NT2/D1 (cell line): ENCODE results near the gene LGI2.
"Not testable (repeated sequence)": the region's sequence is repeated elsewhere in the genome, so short reads cannot be mapped to it uniquely, and the experiment has no call there.

Experiments
- DNase-seq: peaks from one replicate; pipeline ENCODE4 v3.0.0-alpha.2; 2011; ENCODE audit warnings: low read depth, low spot score
- H3K27me3 ChIP-seq: 2 replicates; pipeline ENCODE4 v1.6.0; 2011; ENCODE audit warnings: mild to moderate bottlenecking; ENCODE audit not compliant: insufficient read length, insufficient read depth
- H3K36me3 ChIP-seq: 2 replicates; pipeline ENCODE4 v1.6.1; 2011; ENCODE audit warnings: mild to moderate bottlenecking, low read length, mixed read lengths; ENCODE audit not compliant: insufficient read depth, insufficient read length
- H3K4me1 ChIP-seq: 2 replicates; pipeline ENCODE4 v1.5.1; 2011; ENCODE audit not compliant: insufficient read depth, insufficient read length
- H3K4me3 ChIP-seq: 2 replicates; pipeline ENCODE4 v1.5.1; 2011; ENCODE audit warnings: low read depth; ENCODE audit not compliant: insufficient read length
- H3K9ac ChIP-seq: 2 replicates; pipeline ENCODE4 v1.6.0; 2011; ENCODE audit warnings: low read depth; ENCODE audit not compliant: insufficient read length
- H3K9me3 ChIP-seq: 2 replicates; pipeline ENCODE4 v1.5.1; 2011; ENCODE audit warnings: mild to moderate bottlenecking, low read length; ENCODE audit not compliant: insufficient read depth
- SUZ12 ChIP-seq: IDR thresholded peaks from 2 replicates; pipeline ENCODE4 v1.6.1; 2011; ENCODE audit not compliant: insufficient read length, insufficient read depth; ENCODE audit errors: extremely low read depth
- YY1 ChIP-seq: IDR thresholded peaks from 2 replicates; pipeline ENCODE4 v1.6.1; 2011; ENCODE audit not compliant: insufficient read length, insufficient read depth
- ZNF274 ChIP-seq: IDR thresholded peaks from 2 replicates; pipeline ENCODE4 v1.6.1; 2011; ENCODE audit warnings: mild to moderate bottlenecking, low read depth, low read length

Gene LGI2

DNA sequence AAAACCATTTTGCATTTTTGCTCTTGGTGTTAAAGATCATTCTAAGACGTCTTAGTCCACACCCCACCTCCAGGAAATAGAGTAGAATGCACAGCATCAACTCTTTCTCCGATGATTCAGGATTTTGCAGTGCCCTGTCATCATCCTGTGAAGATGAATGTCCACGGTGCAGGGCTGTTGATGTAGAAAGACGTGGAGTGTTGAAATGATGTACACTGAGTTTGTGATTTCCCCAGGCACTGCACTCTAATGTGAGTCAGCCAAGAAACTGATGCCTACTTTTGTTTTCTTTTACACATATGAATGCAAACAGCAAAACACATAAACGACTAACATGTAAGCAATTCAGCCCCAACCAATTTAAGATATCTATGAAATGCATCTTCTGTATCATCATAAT is 10.5 kb downstream of the LGI2 start:
- DNase-seq = no peak
- no peak overlapping the region for H3K4me3 ChIP-seq
- TF ChIP-seq SUZ12 (no peak), ZNF274 (no peak), YY1 (no peak)

DNA sequence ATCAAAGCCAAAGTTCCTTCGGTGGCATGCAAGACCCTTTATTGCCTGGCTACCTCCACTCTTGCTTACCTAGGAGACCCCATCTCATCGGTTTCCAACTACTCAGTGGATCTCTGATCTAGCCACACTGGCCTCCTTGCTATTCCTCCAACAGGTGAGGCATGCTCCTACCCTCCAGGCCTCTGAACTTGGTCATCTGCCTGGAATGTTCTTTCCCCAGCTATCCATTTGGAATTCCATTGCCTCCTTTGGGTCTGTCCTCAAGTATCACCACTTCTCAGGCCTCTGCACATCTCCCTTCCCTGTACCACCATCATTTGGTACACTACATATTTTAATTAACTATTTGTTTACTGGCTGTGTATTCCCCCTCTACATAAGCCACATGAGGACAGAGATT is 11.2 kb downstream of the LGI2 start:
- Histone ChIP-seq H3K9ac (no peak overlapping the region), H3K36me3 (peaks cover 6% of the 10 kb centered on the region), H3K9me3 (no peaks in the 10 kb centered on the region), H3K4me1 (no peaks in the 10 kb centered on the region), H3K27me3 (no peaks in the 10 kb centered on the region), H3K4me3 (no peak overlapping the region)
- no peak for TF ChIP-seq SUZ12
- no peak for DNase-seq

More for the DNA sequence above, 10.5 kb downstream of the LGI2 start:
- Histone ChIP-seq H3K27me3 (no peaks in the 10 kb centered on the region), H3K9me3 (no peaks in the 10 kb centered on the region), H3K4me1 (no peaks in the 10 kb centered on the region), H3K9ac (no peak overlapping the region), H3K36me3 (peaks cover 6% of the 10 kb centered on the region)

DNA sequence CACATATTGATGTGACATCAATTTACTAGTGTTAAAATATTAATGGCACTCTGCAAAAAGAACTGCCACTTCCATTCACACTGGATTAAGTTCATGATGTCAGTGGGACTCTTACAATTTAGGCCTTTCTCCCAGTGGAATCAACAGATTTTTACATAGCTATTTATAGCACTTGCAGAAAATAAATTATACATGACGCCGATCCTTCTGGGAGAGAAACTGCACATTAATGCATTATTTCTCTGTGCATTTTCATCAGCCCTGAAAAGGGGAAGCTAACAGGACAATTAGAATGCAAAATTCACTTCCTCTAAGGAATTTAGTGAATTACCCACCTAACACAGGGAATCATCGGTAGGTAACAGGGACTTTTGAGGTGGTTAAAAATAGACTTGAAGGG is 15.7 kb downstream of the LGI2 start:
- DNase-seq = no peak
- Histone ChIP-seq H3K27me3 (no peaks in the 10 kb centered on the region), H3K4me3 (no peak overlapping the region), H3K36me3 (no peaks in the 10 kb centered on the region), H3K9ac (no peak overlapping the region), H3K9me3 (no peaks in the 10 kb centered on the region), H3K4me1 (no peaks in the 10 kb centered on the region)
- TF ChIP-seq YY1 (no peak), ZNF274 (no peak), SUZ12 (no peak)

DNA sequence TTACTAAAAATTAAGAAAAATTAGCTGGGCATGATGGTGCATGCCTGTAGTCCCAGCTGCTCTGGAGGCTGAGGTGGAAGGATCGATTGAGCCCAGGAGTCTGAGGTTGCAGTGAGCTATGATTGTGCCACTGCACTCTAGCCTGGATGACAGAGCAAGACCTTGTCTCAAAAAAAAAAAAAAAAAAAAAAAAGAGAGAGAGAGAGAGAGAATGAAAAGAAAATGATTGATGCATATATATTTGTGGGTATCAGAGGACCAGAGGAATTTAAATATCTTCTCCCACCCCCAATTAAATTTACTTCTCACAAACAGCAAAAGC is 16.1 kb downstream of the LGI2 start:
- H3K4me3 ChIP-seq, H3K27me3 ChIP-seq, H3K9me3 ChIP-seq, H3K36me3 ChIP-seq, H3K4me1 ChIP-seq, DNase-seq, H3K9ac ChIP-seq: not testable (repeated sequence)

DNA sequence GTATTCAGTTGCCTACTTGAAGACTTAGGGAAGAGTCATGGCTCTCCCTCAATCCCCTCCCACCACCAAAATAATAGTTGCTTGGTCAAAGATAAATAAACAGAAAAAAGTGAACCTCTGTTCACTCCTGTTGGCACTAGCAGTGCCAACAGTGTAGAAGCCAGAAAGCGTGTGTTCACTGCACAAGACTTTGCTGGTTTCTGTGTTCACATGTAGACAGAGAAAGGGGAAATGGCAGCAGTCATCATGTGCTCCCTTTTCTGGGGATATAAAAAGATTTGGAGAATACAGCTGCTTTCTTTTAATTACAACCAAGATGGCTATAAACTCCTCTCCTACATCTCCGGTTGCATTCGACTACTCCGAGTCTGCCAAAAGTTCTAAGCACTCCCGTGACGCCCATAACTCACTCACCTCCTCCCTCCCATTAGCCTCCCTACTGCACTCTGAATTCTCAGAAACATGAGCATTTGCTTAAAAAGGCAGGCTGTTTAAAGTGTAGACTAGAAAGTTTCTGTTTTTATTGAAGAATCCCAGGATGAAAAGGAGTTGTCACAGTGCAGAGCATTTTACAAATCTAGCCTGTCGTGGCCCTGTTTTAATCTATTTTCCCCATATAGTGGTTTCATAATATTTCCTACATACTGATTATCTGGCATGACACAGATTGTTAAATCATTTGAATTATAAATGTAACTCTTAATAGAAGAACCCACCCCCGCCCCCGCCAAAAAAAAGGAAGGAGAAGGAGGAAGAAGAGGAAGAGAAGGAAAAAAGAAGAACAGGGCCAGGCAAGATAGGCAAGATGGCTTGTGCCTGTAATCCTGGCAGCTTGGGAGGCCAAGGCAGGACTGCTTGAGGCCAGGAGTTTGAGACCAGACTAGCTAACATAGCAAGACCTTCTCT is 16.7 kb downstream of the LGI2 start:
- no peak overlapping the region for H3K4me3 ChIP-seq
- H3K27me3 ChIP-seq = no peaks in the 10 kb centered on the region
- no peaks in the 10 kb centered on the region for H3K36me3 ChIP-seq
- H3K9ac ChIP-seq = no peak overlapping the region
- DNase-seq = no peak
- no peaks in the 10 kb centered on the region for H3K9me3 ChIP-seq
- H3K4me1 ChIP-seq = no peaks in the 10 kb centered on the region
- TF ChIP-seq ZNF274 = no peak
- TF ChIP-seq SUZ12 = no peak
- TF ChIP-seq YY1 = no peak

DNA sequence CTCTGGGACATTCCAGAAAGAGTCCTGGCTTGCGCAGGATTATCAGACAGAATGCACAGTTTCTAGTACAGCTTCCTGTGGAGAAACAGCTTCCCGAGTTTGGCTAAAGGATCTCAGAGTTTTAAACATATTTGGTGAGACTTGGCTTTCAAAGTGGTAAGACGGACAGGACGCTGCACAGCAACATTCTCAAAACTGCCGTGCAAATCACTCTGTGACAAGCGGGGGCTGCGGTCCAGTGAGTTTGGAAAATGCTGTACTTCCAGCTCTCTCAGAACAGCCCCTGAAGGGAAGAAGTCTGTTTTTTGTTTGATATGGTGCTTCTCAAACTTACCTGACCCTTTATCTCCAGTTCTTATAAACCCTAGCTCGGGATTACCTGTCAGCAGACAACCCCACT is 18.1 kb downstream of the LGI2 start:
- no peak overlapping the region for H3K9ac ChIP-seq
- H3K27me3 ChIP-seq = no peaks in the 10 kb centered on the region
- H3K36me3 ChIP-seq = peaks cover 1% of the 10 kb centered on the region

DNA sequence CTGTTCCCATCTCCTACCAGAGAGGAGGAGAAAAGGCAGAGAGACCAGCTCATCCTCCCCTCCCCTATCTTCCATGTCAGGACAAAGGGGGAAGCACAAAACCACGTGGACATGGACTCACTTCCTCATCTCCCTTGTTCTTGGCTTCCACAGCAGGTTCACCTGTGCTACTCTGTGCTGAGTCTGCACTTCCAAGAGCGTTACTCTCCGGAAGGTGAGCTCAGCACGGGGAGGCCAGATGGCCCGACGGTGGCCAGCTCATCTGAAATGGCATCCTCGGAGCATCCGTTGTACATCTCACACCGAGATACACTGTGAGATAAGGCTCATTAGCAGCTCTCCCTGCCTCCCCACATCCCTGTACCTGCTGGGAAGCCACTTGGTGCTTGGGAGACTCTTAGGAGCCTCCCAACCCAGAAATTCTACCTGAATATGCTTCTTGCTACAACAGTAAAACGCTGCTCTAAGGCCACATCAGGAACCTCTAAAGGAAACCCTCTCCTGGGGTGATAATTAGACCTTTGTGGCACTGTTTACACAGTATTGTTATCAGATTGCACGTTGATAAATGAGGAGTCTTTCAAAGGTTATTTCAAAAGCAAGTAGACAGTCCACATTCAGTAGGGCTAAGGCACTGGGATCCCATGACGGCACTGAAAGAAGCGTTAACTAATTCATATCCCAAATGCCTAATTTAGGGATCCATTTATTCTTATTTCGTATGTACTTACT is 19.4 kb downstream of the LGI2 start:
- Histone ChIP-seq H3K9ac (no peak overlapping the region), H3K4me3 (no peak overlapping the region), H3K9me3 (no peaks in the 10 kb centered on the region), H3K36me3 (peaks cover 3% of the 10 kb centered on the region), H3K27me3 (no peaks in the 10 kb centered on the region), H3K4me1 (no peaks in the 10 kb centered on the region)
- no peak for DNase-seq
- TF ChIP-seq SUZ12 = no peak
- TF ChIP-seq YY1 = no peak

More for the DNA sequence above, 18.1 kb downstream of the LGI2 start:
- Histone ChIP-seq H3K4me1 (no peaks in the 10 kb centered on the region), H3K9me3 (no peaks in the 10 kb centered on the region), H3K4me3 (no peak overlapping the region)
- TF ChIP-seq SUZ12 = no peak
- TF ChIP-seq YY1 = no peak
- TF ChIP-seq ZNF274 = no peak
- DNase-seq = no peak
